Endodermal cell (in vitro differentiated cells): ENCODE results near the gene TBC1D19. TPM values are rescaled to one million over a fixed set of nuclear protein-coding genes. Genes with fewer than 3 reads are reported as not detected.

Source experiments
- DNase-seq: peaks from one replicate; pipeline ENCODE4 v3.0.0-alpha.2; 2017
- H3K27ac ChIP-seq: 2 replicates; pipeline ENCODE4 v1.5.1; 2013; ENCODE audit warnings: mild to moderate bottlenecking, low read depth, low read length, moderate library complexity
- H3K27me3 ChIP-seq: 2 replicates; pipeline ENCODE4 v1.6.1; 2013; ENCODE audit warnings: mild to moderate bottlenecking, low read length, moderate library complexity; ENCODE audit not compliant: insufficient read depth, control insufficient read depth, poor library complexity, severe bottlenecking
- H3K36me3 ChIP-seq: 2 replicates; pipeline ENCODE4 v1.7.0; 2013; ENCODE audit warnings: mild to moderate bottlenecking, low read length, moderate library complexity; ENCODE audit not compliant: control insufficient read depth, insufficient read depth
- H3K4me1 ChIP-seq: one replicate; pipeline ENCODE4 v1.7.0; 2013; ENCODE audit warnings: low read length; ENCODE audit not compliant: control insufficient read depth, insufficient read depth
- H3K4me3 ChIP-seq: 2 replicates; pipeline ENCODE4 v1.5.1; 2013; ENCODE audit warnings: mild to moderate bottlenecking, low read length, moderate library complexity
- H3K9ac ChIP-seq: 2 replicates; pipeline ENCODE4 v1.6.1; 2013; ENCODE audit warnings: mild to moderate bottlenecking, low read length, moderate library complexity; ENCODE audit not compliant: poor library complexity, severe bottlenecking; ENCODE audit errors: extremely low read depth
- H3K9me3 ChIP-seq: 2 replicates; pipeline ENCODE4 v1.6.1; 2013; ENCODE audit warnings: mild to moderate bottlenecking, low read length, moderate library complexity; ENCODE audit not compliant: control insufficient read depth
- H3K27ac Mint-ChIP-seq: 2 replicates; pipeline ENCODE4 v1.8.0; 2020; ENCODE audit warnings: mixed read lengths
- H3K27me3 Mint-ChIP-seq: 2 replicates; pipeline ENCODE4 v1.8.0; 2021; ENCODE audit warnings: mild to moderate bottlenecking, mixed read lengths; ENCODE audit not compliant: insufficient read depth
- H3K36me3 Mint-ChIP-seq: 2 replicates; pipeline ENCODE4 v1.8.0; 2020; ENCODE audit warnings: low read depth, mixed read lengths
- H3K4me1 Mint-ChIP-seq: 2 replicates; pipeline ENCODE4 v1.8.0; 2020; ENCODE audit warnings: mixed read lengths
- H3K4me3 Mint-ChIP-seq: 2 replicates; pipeline ENCODE4 v1.8.0; 2020; ENCODE audit warnings: mild to moderate bottlenecking, moderate library complexity, mixed read lengths
- H3K9me3 Mint-ChIP-seq: 2 replicates; pipeline ENCODE4 v1.8.0; 2020; ENCODE audit warnings: mild to moderate bottlenecking, mixed read lengths
- WGBS, 2 experiments: methylation state at CpG; one replicate each; pipeline versions ENCODE4 v1.1.5 to v1.1.7; 2013; ENCODE audit warnings: missing lambda C conversion rate in 2 of 2, mixed read lengths in 1 of 2; ENCODE audit not compliant: insufficient coverage in 1 of 2, insufficient read length in 1 of 2; 5-methylcytosine and 5-hydroxymethylcytosine counted together
- total RNA-seq, 2 donors: library from RNA; stranded (reverse); fragmentation: NEBNext Ultra II Directional in 1 of 2; extraction: Animal tissue kit (Norgen Biotek cat#: 25700) in 1 of 2; gene quantifications; 2 replicates in 1 of 2; 3 replicates in 1 of 2; pipeline ENCODE4 v1.2.1, GENCODE V29; 2021
- TF ChIP-seq, protein P1 (sequence below): fragments of 200-600 bp; sonication (generic); conservative IDR thresholded peaks from 2 replicates; pipeline ENCODE4 v1.5.0; 2021; ENCODE audit warnings: antibody characterized with exemption, mild to moderate bottlenecking

TBC1D19 gene
- total RNA-seq, 2 donors from 2014 or later, result 7.0 to 9.9 TPM

- H3K27ac Mint-ChIP-seq, result no peak overlapping the region
- H3K4me1 Mint-ChIP-seq, result no peaks in the 10 kb centered on the region
- TF ChIP-seq, protein P1, sequence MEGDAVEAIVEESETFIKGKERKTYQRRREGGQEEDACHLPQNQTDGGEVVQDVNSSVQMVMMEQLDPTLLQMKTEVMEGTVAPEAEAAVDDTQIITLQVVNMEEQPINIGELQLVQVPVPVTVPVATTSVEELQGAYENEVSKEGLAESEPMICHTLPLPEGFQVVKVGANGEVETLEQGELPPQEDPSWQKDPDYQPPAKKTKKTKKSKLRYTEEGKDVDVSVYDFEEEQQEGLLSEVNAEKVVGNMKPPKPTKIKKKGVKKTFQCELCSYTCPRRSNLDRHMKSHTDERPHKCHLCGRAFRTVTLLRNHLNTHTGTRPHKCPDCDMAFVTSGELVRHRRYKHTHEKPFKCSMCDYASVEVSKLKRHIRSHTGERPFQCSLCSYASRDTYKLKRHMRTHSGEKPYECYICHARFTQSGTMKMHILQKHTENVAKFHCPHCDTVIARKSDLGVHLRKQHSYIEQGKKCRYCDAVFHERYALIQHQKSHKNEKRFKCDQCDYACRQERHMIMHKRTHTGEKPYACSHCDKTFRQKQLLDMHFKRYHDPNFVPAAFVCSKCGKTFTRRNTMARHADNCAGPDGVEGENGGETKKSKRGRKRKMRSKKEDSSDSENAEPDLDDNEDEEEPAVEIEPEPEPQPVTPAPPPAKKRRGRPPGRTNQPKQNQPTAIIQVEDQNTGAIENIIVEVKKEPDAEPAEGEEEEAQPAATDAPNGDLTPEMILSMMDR, result no peak
- Histone ChIP-seq H3K9me3 (no peaks in the 10 kb centered on the region), H3K27me3 (no peaks in the 10 kb centered on the region), H3K9ac (no peak overlapping the region), H3K27ac (no peak overlapping the region), H3K36me3 (no peaks in the 10 kb centered on the region), H3K4me1 (no peaks in the 10 kb centered on the region), H3K4me3 (no peak overlapping the region)
- H3K27me3 Mint-ChIP-seq, result no peaks in the 10 kb centered on the region
- no peak overlapping the region for H3K4me3 Mint-ChIP-seq
- H3K36me3 Mint-ChIP-seq, result no peaks in the 10 kb centered on the region
- no peaks in the 10 kb centered on the region for H3K9me3 Mint-ChIP-seq
- DNase-seq, result no peak
- WGBS, 2 experiments, result 100% methylated on average over 1 of the region's 1 CpG
These were observed 196.7 kb downstream of the TBC1D19 start for GRCh38 chr4:26780539-26780938.

GRCh38 chr4:26782168-26782829 is 198.4 kb downstream of the TBC1D19 start:
- no peaks in the 10 kb centered on the region for H3K27me3 ChIP-seq
- H3K9me3 ChIP-seq, result no peaks in the 10 kb centered on the region
- H3K36me3 Mint-ChIP-seq, result no peaks in the 10 kb centered on the region
- TF ChIP-seq, protein P1, result no peak
- H3K4me1 ChIP-seq, result no peaks in the 10 kb centered on the region
- H3K4me3 ChIP-seq, result no peak overlapping the region
- H3K27me3 Mint-ChIP-seq, result no peaks in the 10 kb centered on the region
- H3K4me3 Mint-ChIP-seq, result no peak overlapping the region
- DNase-seq, result no peak
- no peak overlapping the region for H3K9ac ChIP-seq
- H3K27ac ChIP-seq, result no peak overlapping the region
- no peaks in the 10 kb centered on the region for H3K36me3 ChIP-seq
- no peak overlapping the region for H3K27ac Mint-ChIP-seq
- H3K9me3 Mint-ChIP-seq, result no peaks in the 10 kb centered on the region
- WGBS, 2 experiments, result 99 to 100% methylated on average over 2 to 3 of the region's 3 CpGs
- H3K4me1 Mint-ChIP-seq, result peaks cover under 1% of the 10 kb centered on the region

DNA sequence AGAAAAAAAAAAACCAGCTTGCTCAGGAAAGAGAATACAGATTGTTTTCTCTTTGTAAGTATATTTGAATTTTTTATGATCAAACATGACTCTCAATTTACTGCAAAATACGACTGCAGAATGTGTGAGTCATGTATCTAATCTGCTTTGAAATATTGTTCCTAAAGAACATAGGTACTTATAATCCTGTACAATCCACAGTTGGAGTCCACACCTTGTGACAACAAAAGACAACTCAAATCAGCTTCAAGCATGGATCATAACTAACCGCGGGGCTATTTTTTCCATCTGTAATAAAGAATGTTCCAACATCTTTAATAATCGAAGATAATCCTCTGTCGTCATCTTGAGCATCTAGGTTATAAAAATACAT is 198.9 kb downstream of the TBC1D19 start:
- Mint-ChIP-seq H3K27me3 (no peaks in the 10 kb centered on the region), H3K27ac (no peak overlapping the region), H3K4me1 (peaks cover 5% of the 10 kb centered on the region), H3K4me3 (no peak overlapping the region), H3K36me3 (no peaks in the 10 kb centered on the region), H3K9me3 (no peaks in the 10 kb centered on the region)
- TF ChIP-seq, protein P1, result no peak
- Histone ChIP-seq H3K9me3 (no peaks in the 10 kb centered on the region), H3K27me3 (no peaks in the 10 kb centered on the region), H3K4me3 (no peak overlapping the region), H3K4me1 (no peaks in the 10 kb centered on the region), H3K36me3 (no peaks in the 10 kb centered on the region), H3K9ac (no peak overlapping the region), H3K27ac (no peak overlapping the region)
- no peak for DNase-seq
- 74 to 89% methylated on average over 4 to 5 of the region's 5 CpGs for WGBS, 2 experiments
